HG03442 (cell line): ENCODE data around the gene RCE1.
A peak's percentile ranks its signal among the peaks of the same experiment; 100 is the strongest.

Experiments used
- ATAC-seq: cut with Tn5 transposase; IDR thresholded peaks from one replicate; pipeline ENCODE4 v1.9.1; 2021; ENCODE audit warnings: mild to moderate bottlenecking, moderate library complexity; ENCODE audit not compliant: unreplicated experiment

Gene RCE1

DNA sequence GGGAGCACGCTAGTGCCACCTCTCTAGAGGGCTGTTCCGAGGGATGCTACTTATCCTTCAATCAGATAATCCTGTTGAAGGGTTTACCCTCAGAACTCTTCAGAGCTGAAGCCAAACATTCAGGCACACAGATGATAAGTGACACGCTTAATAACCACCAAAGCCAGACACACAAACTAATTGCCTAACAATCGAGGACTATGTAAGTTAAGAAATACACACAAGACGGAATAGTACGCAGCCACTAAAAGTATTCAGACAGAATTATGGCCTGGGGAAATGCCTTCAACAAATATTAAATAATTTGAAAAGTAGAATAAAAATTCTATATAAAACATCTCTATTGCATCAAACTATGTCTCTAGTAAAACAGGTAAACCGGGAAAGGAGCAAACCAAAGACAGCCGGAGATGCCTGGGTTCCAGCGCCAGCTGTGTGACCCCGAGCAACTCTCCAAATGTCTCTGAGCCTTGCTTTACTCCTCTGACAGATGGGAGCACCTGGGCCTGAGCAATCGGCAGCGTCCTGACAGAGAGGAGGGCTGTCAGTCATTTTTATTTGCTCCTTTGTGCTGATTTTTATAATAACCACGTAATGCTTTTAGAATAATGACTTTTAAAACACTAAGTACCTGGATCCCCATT, 25.0 kb downstream of the RCE1 start:
- ATAC-seq: no peak

DNA sequence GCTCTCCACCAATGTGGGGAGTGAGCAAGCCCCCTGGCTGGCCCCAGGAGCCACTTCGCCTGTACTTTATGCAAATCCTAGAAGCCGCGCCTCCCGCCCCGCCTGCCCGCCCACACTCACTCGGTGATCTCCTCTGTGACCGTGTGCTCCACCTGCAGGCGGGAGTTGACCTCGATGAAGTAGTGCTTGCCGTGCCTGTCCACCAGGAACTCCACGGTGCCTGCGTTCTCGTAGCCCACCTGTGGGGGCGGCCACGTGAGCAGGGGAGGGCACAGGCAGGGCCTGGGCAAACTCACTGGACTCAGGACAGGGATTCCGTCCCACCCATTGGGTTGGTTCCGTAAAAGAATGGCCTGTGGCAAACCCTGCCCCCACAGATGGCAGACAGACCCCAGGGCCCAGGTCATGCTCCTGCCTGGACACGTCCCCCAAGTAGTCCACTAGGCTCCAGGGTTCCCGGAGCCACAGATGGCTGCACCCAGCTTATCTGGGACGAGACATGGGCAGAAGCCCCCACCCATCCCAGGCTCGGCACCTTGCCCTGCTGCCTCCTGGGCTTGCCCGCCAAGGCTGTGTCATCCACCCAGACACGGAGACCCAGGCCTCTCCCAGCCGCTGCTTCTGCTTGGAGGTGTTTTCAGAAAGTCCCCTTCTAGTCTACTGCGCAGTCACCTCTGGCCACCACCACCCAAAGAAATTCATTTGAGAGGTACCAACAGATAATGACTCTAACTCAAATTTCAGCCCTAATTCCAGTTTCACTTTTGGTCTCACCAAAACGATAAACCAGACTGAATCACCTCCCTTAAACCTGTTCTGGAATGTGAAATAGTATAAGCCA, 25.7 kb downstream of the RCE1 start:
- ATAC-seq: peak; percentile 75

DNA sequence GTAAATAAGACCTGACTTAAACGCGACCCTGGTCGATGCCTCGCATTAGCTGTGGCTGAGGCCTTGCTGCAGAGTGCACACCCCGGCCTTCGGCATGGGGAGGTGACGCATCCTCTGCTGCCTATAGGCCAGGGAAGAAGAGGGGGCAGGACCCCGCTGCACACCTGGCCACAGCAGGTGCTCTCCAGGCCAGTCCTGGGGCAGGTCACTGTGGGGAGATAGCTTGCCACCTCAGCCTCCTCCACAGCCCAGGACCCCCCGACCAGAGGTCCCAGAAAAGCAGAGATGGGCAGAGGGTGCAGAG, 26.3 kb downstream of the RCE1 start:
- ATAC-seq: no peak

DNA sequence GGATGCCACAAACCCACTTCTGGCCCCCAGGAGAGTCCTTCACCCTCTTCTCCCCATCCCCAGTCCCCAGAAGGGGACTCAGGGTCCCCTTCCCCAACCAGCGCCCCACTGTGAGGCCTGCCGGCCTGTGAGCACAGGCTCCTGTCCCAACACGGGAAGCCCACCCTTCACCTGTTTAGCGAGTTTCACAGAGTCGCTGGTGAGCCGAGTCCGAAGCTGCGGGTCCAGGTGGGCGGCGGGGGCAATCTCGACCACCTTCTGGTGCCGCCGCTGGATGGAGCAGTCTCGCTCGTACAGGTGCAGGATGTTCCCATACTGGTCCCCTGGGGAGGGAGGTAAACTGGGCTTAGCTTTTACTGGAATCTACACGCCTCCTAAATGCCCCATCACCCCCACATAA, 26.9 kb downstream of the RCE1 start:
- ATAC-seq: no peak

DNA sequence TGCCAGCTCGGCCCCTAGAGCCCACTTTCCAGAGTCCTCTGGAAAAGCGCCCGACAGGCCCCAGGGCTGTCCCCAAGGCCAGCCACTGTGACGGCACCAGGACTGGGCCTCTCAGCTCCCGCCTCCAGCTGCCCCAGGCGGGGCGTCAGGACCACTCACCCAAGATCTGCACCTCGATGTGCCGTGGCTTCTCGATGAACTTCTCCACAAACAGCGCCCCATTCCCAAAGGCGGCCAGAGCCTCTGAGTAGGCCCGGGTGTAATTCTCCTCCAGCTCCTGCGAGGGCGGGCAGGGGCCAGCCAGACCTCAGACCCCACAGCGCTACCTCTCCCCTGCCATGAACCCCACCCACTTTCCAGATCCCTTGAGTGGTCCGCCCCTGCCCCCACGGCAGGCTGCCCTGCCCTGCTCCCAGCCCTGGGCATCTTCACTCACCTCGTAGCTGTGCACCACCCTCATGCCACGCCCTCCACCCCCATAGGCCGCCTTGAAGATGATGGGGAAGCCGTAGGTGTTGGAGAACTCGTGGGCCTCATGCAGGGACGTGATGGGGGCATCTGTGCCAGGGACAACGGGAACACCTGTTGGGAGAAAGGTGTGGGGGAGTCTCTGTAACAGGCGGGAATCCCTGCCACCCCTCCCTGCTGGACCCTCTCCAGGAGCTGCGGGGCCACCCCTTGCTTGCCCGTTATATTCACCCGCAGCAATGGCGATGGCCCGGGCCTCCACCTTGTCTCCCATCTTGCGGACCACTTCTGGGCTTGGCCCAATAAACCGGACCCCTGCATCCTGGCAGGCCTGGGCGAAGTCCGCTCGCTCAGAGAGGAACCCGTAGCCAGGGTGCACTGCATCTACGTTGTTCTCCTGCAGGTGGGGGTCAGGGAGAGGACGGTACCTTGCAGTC, 27.6 kb downstream of the RCE1 start:
- no peak for ATAC-seq

DNA sequence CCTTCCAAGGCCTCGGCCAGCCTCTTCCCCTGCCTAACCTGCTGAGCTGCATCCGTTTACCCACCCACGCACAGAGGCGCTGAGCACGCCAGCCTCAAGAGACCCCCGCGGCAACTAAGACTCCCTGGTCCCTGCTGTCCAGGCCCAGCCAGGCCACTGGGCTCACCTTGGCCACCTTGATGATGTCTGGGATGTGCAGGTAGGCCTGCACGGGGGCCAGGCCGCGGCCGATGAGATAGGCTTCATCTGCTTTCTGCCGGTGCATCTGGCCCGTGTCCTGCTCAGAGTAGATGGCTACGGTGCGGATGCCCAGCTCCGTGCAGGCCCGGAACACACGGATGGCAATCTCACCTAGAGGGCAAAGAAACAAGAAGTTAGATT, 28.3 kb downstream of the RCE1 start:
- no peak for ATAC-seq

DNA sequence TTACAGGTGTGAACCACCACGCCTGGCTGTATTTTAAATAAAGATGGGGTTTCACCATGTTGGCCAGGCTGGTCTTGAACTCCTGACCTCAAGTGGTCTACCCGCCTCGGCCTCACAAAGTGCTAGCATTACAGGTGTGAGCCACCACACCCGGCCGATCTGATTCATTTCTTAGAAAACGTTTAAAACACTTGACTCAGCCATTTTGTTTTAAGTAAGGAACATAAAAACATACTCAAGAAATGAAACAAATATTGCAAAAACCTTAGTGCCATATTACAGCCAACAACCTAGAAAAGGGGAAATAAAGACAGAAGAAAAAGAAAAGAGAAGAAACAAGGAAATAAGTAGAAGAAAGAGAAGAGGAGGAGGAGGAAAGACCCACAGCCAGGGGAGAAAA, 31.0 kb downstream of the RCE1 start:
- ATAC-seq: no peak

DNA sequence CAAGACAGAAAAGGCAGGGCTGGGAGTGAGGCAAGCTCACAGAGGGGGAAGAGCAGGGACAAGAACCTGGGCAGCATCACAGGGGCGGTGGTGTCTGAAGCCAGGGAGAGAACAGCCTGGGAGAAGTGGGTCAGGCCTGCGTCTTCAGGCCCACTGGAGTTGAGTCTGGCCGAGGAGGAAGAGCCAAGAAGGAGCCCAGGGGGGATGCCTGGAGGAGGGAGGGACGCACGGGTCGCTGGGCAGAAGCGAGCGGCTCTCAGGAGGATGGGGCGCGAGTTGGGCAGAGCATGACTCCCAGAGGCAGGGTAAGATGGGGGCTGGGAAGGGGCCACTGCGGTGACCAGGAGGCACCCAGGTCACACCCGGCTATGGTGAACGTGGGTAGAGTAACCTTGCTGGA, 32.1 kb downstream of the RCE1 start:
- no peak for ATAC-seq

DNA sequence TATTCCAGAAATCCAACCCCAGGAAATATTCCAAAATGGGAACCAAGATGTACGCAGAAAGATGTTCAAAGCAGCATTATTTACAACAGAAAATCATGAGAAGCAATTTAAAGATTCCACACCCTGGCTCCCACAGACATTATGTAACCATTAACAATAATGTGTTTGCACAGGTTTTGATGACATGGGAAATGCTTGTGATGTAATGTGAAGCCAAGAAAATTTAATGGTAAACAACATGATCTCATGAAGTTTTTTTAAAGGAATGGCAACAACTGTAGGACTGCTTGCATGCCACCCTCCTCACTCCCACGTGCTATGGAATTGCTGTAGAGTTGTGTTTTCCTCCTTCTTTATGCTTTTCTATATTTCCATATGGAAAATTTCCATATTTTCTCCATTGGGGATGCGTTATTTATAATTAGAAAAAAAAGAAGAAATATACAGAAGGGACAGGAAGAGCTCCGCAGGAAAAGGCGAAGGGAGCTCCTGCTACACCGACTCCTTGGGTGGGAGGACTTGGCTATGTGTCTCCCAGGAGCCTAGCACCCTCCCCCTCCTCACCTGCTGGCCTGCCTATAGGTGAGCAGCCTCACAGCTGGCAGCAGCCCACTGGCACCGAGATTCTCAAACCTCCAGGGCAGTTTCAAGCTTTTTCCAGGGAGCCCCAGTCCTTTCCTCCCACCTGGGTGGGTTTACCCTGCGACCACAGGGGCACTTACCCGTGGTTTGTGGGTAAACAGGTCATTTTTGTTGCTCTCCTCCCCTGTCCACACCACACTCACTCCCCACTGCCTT, 34.5 kb downstream of the RCE1 start:
- no peak for ATAC-seq

DNA sequence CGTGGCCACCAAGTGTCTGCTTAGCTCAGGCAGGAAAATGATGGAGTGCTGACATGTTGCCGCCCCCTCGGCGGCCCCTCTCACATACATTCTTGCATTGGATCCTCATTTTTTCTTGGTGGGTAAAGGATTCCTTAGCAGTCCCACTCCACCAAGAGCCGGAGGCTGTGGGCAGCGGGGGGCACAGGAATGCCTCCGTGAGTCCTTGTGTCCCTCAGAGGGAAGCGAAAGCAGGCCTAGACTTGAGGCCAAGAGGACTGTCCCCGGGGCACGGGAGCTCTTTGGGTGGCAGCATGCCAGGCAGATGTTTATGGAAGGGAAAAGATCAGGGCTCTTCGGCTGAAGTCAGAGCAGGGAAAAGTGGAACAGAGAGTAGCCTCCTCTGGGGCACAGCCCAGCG, 35.2 kb downstream of the RCE1 start:
- no peak for ATAC-seq

DNA sequence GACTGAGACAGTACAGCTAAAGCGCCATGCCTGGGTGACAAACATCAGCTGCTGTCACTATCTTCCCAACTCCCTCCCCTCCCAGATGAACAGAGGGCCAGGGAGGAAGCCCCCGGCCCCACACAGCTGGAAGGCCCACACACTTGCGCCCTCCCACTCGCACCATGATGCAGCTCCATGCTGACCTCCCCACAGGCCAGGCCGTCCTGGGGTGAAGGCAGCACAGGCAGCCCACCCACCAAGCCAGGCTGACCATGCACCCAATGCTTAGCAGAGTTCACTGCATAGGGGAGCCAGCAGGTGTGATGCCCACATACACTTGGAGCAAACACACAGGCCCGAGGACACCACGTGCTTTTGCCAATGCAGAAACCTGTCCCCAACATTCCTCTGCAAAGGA, 35.8 kb downstream of the RCE1 start:
- ATAC-seq: no peak

DNA sequence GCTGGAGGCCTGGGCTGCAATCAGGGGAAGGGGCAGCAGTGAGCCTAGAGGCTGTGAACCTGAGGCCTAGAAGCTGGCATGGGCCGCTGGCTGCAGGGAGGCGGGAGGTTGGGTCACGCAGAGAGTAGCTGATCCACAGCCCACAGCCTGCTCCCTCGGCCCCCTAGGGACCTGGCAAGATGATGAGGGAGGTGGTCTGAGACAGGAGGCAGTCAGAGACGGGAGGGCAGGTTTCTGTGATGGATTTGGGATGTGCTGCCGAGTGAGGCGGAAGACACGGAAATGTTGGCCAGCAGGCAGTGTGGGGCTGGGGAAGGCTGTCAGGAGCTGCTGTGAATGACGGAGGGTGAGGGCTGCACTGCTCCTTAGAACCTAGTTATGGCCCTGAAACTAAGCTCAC, 36.3 kb downstream of the RCE1 start:
- ATAC-seq: no peak

DNA sequence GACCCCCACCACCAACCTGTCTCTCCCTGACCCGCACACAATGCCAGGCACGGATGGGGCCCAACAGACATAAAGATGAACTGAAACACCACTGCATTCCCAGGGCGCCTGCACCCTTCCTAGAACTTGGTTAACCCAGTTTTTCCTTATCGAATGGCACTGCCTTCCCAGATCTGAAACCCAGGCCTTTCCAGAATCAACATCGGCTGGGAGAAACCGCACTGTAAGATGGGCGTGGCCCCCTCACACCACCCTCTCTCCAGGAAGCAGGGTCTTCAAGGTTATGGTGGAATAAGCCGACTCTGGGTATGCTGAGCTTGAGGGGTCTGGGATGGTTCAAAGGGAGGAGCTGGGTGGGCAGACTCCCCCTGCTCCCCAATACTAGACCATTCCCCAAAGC, 36.8 kb downstream of the RCE1 start:
- no peak for ATAC-seq

DNA sequence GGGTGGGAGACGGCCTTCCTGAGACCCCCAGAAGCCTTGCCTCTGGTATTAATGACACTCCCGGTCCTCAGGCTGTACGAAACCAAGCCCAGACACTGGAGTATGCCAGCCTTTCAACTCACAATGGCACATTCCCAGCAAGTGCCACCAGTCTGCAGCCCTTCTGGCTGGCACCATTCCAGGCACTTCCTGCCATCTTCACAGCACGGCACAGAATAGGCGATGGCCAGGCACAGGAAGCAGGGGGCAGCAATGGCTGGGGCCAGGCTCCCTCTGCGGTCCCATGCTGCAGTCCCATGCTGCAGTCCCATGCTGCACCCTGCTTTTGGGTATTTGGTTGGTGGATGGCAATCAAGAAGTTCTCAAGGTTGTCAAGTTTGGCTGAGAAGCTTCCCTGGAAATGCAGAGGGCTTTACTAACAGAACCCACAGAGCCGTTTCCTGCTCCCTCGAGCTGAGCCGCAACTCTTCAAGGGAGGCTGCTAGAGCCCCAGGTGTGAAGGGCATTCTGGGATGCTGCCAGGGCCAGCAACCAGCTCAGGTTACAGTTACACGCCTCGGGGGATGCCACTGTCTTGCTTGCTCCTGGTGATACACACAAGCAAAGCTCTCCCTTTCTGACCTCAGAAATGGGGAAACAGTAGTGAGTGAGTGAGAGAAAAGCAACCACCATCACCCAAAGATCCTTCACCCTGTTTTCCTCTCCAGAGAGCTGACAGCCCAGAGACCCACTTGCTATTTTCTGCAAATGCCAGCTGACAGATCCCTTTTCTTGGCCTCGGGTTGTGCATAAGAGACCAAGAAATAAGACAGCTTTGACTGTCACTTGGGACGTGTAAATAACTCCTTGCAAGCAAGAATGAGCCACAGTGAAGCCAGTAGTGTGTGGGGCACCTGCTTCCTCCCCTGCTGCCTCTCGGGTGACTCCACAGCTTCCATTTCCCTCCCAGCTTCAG, 37.5 kb downstream of the RCE1 start:
- ATAC-seq: no peak

DNA sequence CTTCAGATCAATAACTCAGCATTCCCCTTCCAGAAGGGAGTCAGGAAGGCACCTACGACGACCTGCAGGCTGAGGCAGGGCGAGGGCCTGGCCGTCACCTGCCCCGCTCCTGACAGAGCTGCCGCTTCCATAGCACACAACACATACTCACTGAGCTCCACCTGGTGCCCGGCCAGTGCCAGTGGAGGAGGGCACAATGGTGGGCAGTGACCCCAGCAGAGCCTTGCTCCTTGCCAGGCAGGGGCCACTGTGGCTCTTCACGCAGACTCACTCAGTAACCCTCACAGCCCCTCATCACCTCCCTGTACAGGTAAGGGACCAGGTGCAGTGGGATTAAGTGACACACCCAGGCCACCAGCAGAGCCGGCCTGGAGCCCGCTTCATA, 38.2 kb downstream of the RCE1 start:
- ATAC-seq: no peak

DNA sequence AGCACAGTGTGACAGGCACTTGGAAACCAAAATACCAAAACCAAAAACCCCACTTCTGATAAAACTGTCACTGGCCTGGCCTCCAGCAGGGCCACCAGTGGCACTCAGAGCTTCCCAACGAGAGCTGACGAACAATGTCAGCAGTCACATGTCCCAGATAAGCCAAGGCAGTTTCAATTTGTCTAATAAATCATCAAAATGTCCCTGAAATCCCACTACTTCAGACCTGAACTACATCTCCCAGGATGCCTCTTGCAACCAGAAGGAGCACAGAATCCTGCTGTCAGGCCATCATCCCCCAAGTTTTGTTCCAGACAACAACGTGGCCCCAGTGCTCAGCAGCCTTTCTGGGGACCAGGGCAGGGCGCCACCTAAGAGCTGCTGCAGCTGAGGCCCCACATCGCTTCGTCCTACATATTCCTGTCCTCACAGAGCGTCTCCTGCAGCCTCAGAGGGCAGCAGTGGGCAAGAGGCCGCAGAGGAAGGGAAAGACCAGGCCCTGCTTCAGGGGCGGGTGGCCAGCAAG, 38.7 kb downstream of the RCE1 start:
- ATAC-seq: no peak

DNA sequence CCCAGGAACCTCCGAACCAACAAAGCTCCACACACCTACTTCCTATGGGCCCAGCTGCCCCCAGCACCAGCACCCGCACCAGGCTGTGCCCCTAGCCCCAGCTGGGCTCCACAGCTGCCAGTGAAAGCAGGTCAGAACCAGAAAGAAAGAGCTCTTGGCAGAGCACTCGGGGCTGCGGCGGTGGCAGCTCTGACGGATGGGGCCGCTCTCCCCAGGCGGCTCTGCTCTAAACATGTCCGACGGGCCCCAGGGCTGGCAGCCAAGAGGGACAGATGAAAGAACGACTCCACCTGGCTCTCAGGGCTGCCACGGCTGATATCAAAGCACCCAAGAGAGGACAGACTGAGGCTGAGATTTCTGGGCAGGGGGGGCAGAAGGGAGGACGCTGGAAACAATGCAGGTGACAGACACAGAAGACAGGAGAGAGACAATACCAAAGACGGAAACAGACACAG, 39.3 kb downstream of the RCE1 start:
- ATAC-seq: no peak

DNA sequence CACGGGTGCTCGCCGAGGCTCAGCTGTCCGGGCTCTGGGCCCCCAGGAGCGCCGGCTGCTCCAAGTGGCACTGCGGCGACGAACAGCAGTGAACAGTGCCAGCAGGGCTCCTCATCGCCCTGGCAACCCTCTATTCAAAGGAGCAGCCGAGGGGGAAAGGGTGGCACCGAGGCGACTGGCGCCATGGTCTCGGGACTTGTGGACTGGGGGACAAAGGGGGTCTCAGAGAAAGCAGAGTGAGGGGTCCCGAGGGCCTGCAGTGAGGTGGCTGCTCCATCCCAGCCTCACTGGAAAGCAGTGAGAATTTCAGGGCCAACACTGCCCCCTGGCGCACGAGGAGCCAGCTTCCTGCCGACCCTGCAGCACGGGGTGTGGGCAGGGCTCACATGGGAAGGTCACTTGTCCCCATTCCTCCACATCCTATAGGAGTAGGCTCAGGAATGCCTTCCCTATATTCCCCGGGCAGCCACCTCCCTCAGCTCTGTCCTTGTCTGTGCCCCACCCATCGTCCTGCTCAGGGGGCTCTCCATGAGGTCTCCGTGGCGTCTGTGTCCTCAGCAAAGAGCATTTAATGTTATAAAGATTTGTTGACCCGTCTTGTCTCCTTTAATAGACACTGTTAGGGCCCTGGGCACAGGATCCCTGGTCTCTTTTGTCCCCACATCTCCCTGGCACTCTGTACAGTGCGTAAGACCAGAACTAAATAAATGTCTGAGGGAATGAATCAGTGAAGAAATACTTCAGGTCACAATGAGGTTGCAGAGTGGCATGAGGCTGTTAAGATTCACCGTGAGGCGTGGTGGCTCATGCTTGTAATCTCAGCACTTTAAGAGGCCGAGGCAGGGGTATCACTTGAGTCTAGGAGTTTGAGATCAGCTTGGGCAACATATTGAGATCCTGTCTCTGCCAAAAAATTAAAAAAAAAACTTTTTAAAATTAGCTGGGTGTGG, 40.0 kb downstream of the RCE1 start:
- ATAC-seq: no peak

DNA sequence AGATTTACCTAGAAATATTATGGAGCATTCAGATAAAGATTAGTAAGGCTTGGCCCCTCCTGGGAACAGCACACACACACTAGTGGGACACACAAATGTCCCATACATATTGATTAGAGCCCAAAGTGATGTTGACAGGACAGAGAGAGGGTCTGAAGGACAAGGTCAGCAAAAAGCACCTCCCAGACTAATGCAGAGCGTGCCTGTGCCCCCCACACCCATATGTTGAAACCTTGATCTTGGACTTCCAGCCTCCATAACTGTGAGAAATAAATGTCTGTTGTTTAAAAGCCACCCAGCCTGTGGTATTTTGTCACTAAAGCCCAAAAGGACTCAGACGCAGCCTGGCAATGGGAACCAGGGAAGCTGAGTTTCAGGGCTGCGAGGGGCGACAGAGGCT, 41.2 kb downstream of the RCE1 start:
- no peak for ATAC-seq
